SU-DHL-6 (cell line): ENCODE measurements around the gene ZFHX3.

Experiments
- CTCF ChIP-seq: fragments of 200-600 bp; sonication (generic); IDR thresholded peaks from one replicate; pipeline ENCODE4 v1.5.1; 2017; ENCODE audit warnings: antibody characterized with exemption, mild to moderate bottlenecking, low read length, moderate library complexity; ENCODE audit not compliant: insufficient read depth, poor library complexity, severe bottlenecking
- EZH2phosphoT487 ChIP-seq: fragments of 200-600 bp; sonication (generic), shearing (Covaris generic); conservative IDR thresholded peaks from 2 replicates; pipeline ENCODE4 v1.6.1; 2018; ENCODE audit warnings: mild to moderate bottlenecking, antibody characterized with exemption, low read length, moderate library complexity, mixed read lengths

- TF ChIP-seq EZH2phosphoT487 (no peak), CTCF (no peak)
Measured at GRCh38 chr16:73054125-73054484, 6.2 kb upstream of the ZFHX3 start.
